ENCODE measurements around the gene P2RX3. TPM values are rescaled to one million over a fixed set of nuclear protein-coding genes. Genes with fewer than 3 reads are reported as not detected.

The P2RX3 gene
- total and polyA plus RNA-seq, 2 of the 8 experiments (the other 6 are each of a cell fraction or from before 2014, with no cell fraction given), result 0.45 to 0.47 TPM

- WGBS, 2 experiments (ENCODE audit: extremely low coverage in 1 of 2, insufficient coverage in 1 of 2, insufficient read length in 1 of 2, insufficient replicate concordance in 2 of 2, low coverage in 1 of 2, low lambda C conversion rate in 2 of 2, missing lambda C conversion rate in 1 of 2), result 87% methylated on average over 3 of the region's 3 CpGs; no CpG with 5 or more reads in 1 of the 2 experiments
- H3K36me3 ChIP-seq (ENCODE audit: control insufficient read depth in 2 of 4, insufficient read depth in 4 of 4, low read length in 3 of 4), result no peaks in the 10 kb centered on the region
- H3K27ac ChIP-seq (ENCODE audit: low read depth, low read length), result no peak overlapping the region
- TF ChIP-seq, protein P1, sequence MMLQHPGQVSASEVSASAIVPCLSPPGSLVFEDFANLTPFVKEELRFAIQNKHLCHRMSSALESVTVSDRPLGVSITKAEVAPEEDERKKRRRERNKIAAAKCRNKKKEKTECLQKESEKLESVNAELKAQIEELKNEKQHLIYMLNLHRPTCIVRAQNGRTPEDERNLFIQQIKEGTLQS (IDR thresholded peaks at IDR 0.05; ENCODE audit: insufficient read depth, low read depth, low read length), result no peak
- TF ChIP-seq RFX5 (IDR thresholded peaks at IDR 0.05; ENCODE audit: borderline replicate concordance, low read depth, low read length), result no peak
- no peaks in the 10 kb centered on the region; a peak in 1 of 7 replicates for H3K27me3 ChIP-seq (replicated peaks in 1 of 4; ENCODE audit: control insufficient read depth in 3 of 4, extremely low read depth in 1 of 4, insufficient read depth in 3 of 4, low read length in 3 of 4)
- FAIRE-seq, result no peak
- no peak overlapping the region for H2BK5ac ChIP-seq (ENCODE audit: low read depth, low read length)
- no peaks in the 10 kb centered on the region for H4K20me1 ChIP-seq (replicated peaks in 1 of 2; ENCODE audit: control insufficient read depth in 1 of 2, insufficient read depth in 2 of 2, low read length in 2 of 2)
- H2BK15ac ChIP-seq (ENCODE audit: low read length), result no peak overlapping the region
- no peak overlapping the region for H3K14ac ChIP-seq (ENCODE audit: insufficient read length)
- no peaks in the 10 kb centered on the region for H3K79me1 ChIP-seq (ENCODE audit: low read depth, low read length)
- no peak overlapping the region for H2BK12ac ChIP-seq (ENCODE audit: low read depth, low read length)
- H2AK5ac ChIP-seq (ENCODE audit: low read depth, low read length), result no peak overlapping the region
- H4K8ac ChIP-seq (ENCODE audit: extremely low read depth, insufficient read depth, low read length), result no peak overlapping the region
- no peak overlapping the region for H2BK20ac ChIP-seq (ENCODE audit: low read length)
- DNase-seq (ENCODE audit: low read depth in 1 of 2, low spot score in 2 of 2), result no peak
- no peak overlapping the region for H3K23ac ChIP-seq (ENCODE audit: insufficient read length)
- H3K4me3 ChIP-seq (ENCODE audit: extremely low read depth in 1 of 4, insufficient read depth in 2 of 4, low read depth in 3 of 4, low read length in 4 of 4), result no peak overlapping the region
- no peak overlapping the region for H3K9ac ChIP-seq (replicated peaks in 1 of 4; ENCODE audit: extremely low read depth in 1 of 4, low read depth in 3 of 4, low read length in 3 of 4)
- no peak overlapping the region for H4K5ac ChIP-seq (ENCODE audit: insufficient read length, low read depth, low read length)
- ChIA-PET CTCF (ENCODE audit: partially characterized antibody) (interaction anchor here (1.0 to 4.9 kb wide), 7 partner anchors 9 to 166 kb away, joined by 3 to 24 read pairs (median 5); no protein-coding TSS in a partner anchor), POLR2A (ENCODE audit: partially characterized antibody) (interaction anchor here (1.0 to 2.9 kb wide), 3 partner anchors 36 to 290 kb away, joined by 3 to 10 read pairs (median 5); partner anchors contain the start of gene TNKS1BP1)
- no peak overlapping the region for H3K56ac ChIP-seq (replicated peaks; ENCODE audit: insufficient read length, low read depth, low read length)
- no peaks in the 10 kb centered on the region for H3K9me3 ChIP-seq (ENCODE audit: insufficient read depth in 2 of 2, low read depth in 1 of 2, low read length in 1 of 2)
- H3K79me2 ChIP-seq (ENCODE audit: control insufficient read depth in 1 of 2, insufficient read depth in 2 of 2, low read length in 2 of 2), result no peaks in the 10 kb centered on the region
- H3K4me2 ChIP-seq (ENCODE audit: insufficient read depth in 1 of 2, low read depth in 2 of 2, low read length in 2 of 2), result no peak overlapping the region
- H3K4ac ChIP-seq (replicated peaks; ENCODE audit: insufficient read length, low read depth, low read length), result no peak overlapping the region
- no peak overlapping the region for H2AFZ ChIP-seq (ENCODE audit: low read length)
- no peak overlapping the region for H4K91ac ChIP-seq (replicated peaks; ENCODE audit: insufficient read length, low read length)
- no peak overlapping the region for H2BK120ac ChIP-seq (replicated peaks; ENCODE audit: low read depth, low read length)
- no peaks in the 10 kb centered on the region for H3K23me2 ChIP-seq (ENCODE audit: low read depth, low read length)
- H3K18ac ChIP-seq (ENCODE audit: extremely low read depth, low read length), result no peak overlapping the region
- peaks cover 9 to 24% (median 11%) of the 10 kb centered on the region in 4 experiments for H3K4me1 ChIP-seq (replicated peaks in 1 of 4; ENCODE audit: control insufficient read depth in 3 of 4, insufficient read depth in 4 of 4, low read length in 3 of 4)
These were observed 23.8 kb downstream of the P2RX3 start for GRCh38 chr11:57361926-57362325.

Data from H1 (cell line).